ENCODE measurements around the gene C2orf76. TPM values are rescaled to one million over a fixed set of nuclear protein-coding genes. Genes with fewer than 3 reads are reported as not detected.

C2orf76 gene
- total RNA-seq, 1 donor from 2014 or later = 8.4 TPM

DNA sequence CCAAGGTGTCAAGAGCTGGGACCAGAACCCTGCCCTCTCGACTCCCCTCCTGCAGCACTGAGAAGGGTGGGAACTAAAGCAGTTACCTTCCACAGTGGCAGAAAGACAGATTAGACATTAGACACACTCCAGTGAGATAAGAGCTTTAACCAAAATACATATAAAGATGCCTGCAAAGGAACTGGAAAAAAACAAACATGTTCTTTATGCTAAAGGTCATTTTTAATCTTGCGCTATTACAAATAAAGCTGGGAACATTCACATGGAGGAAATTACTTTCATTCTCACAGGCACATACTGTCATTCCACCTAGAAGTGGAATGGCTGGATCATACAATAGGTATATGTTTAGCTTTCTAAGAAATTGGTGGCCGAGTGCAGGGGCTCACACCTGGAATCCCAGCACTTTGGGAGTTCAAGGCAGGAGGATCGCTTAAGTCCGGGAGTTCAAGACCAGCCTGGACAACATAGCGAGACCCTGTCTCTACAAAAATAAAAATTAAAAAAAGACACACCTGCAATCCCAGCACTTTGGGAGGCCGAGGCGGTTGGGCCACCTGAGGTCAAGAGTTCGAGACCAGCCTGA is 41.9 kb downstream of the C2orf76 start:
- Mint-ChIP-seq H3K4me3 (ENCODE audit: low read depth) (no peak overlapping the region), H3K4me1 (ENCODE audit: low read depth) (peaks cover 6% of the 10 kb centered on the region), H3K36me3 (ENCODE audit: insufficient read depth) (no peaks in the 10 kb centered on the region), H3K27me3 (no peaks in the 10 kb centered on the region), H3K9me3 (ENCODE audit: low read depth) (no peaks in the 10 kb centered on the region), H3K27ac (no peak overlapping the region)
- no peak for DNase-seq (ENCODE audit: low spot score, unreplicated experiment)
- TF ChIP-seq CTCF (IDR thresholded peaks at IDR 0.05; ENCODE audit: unreplicated experiment) = no peak

- no peak for DNase-seq (ENCODE audit: low spot score, unreplicated experiment)
- Mint-ChIP-seq H3K4me3 (ENCODE audit: low read depth) (no peak overlapping the region), H3K9me3 (ENCODE audit: low read depth) (no peaks in the 10 kb centered on the region), H3K4me1 (ENCODE audit: low read depth) (peaks cover 13% of the 10 kb centered on the region), H3K36me3 (ENCODE audit: insufficient read depth) (no peaks in the 10 kb centered on the region), H3K27me3 (no peaks in the 10 kb centered on the region), H3K27ac (no peak overlapping the region)
- TF ChIP-seq CTCF (IDR thresholded peaks at IDR 0.05; ENCODE audit: unreplicated experiment) = no peak
Observed at GRCh38 chr2:119323459-119323858, 43.2 kb downstream of the C2orf76 start.

- TF ChIP-seq CTCF (IDR thresholded peaks at IDR 0.05; ENCODE audit: unreplicated experiment) = no peak
- DNase-seq (ENCODE audit: low spot score, unreplicated experiment) = no peak
- H3K36me3 Mint-ChIP-seq (ENCODE audit: insufficient read depth) = peaks cover 2% of the 10 kb centered on the region
- no peak overlapping the region for H3K4me3 Mint-ChIP-seq (ENCODE audit: low read depth)
- peaks cover 2% of the 10 kb centered on the region for H3K9me3 Mint-ChIP-seq (ENCODE audit: low read depth)
- H3K27ac Mint-ChIP-seq = no peak overlapping the region
- peaks cover 23% of the 10 kb centered on the region for H3K4me1 Mint-ChIP-seq (ENCODE audit: low read depth)
- no peaks in the 10 kb centered on the region for H3K27me3 Mint-ChIP-seq
Observed at GRCh38 chr2:119319593-119319992, 47.0 kb downstream of the C2orf76 start.

DNA sequence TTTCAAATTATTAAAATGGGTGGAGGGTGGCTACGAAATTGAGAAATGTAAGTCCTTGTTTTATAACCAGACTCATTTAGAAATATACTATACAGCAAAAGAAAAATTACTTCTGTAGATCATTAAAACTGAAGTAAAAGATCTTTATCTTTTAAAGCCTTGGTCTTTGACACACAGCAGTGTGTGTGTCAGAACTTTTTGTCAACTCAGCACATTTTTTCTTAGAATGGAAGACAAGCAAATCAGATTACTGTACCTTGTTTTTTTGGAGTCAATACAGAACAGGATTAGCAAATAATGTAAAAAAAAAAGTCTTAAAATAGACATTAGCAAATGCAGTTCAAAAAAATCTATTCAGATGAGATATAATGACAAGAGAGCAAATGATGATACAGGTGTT is 49.1 kb downstream of the C2orf76 start:
- H3K27me3 Mint-ChIP-seq = no peaks in the 10 kb centered on the region
- H3K4me3 Mint-ChIP-seq (ENCODE audit: low read depth) = no peak overlapping the region
- DNase-seq (ENCODE audit: low spot score, unreplicated experiment) = no peak
- peaks cover 5% of the 10 kb centered on the region for H3K9me3 Mint-ChIP-seq (ENCODE audit: low read depth)
- no peak overlapping the region for H3K27ac Mint-ChIP-seq
- peaks cover 2% of the 10 kb centered on the region for H3K36me3 Mint-ChIP-seq (ENCODE audit: insufficient read depth)
- H3K4me1 Mint-ChIP-seq (ENCODE audit: low read depth) = peaks cover 21% of the 10 kb centered on the region
- TF ChIP-seq CTCF (IDR thresholded peaks at IDR 0.05; ENCODE audit: unreplicated experiment) = no peak

DNA sequence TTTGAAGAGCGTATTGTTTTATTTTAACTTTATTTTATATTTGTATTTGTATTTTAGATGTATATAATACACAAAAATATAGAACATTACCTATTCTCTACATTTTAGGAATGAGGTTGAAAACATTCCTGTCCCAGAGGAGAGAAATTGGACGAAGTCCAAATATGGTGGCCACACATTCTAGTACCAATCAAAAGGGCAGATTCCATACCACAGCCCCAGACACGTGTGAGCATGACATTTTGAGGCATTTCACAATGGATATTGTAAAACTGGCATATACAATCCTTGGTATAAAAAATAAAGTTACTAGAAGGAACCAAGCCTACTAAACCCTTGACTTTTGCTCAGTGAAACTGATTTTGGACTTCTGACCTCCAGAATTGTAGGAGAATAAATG is 50.6 kb downstream of the C2orf76 start:
- Mint-ChIP-seq H3K27ac (no peak overlapping the region), H3K36me3 (ENCODE audit: insufficient read depth) (peaks cover 2% of the 10 kb centered on the region), H3K9me3 (ENCODE audit: low read depth) (peaks cover 5% of the 10 kb centered on the region), H3K27me3 (no peaks in the 10 kb centered on the region), H3K4me3 (ENCODE audit: low read depth) (no peak overlapping the region), H3K4me1 (ENCODE audit: low read depth) (peaks cover 22% of the 10 kb centered on the region)
- DNase-seq (ENCODE audit: low spot score, unreplicated experiment) = no peak
- TF ChIP-seq CTCF (IDR thresholded peaks at IDR 0.05; ENCODE audit: unreplicated experiment) = no peak
